OCI-M2 (cell line): ENCODE measurements around the gene TUBGCP6.

ENCODE experiments used
- DNase-seq: peaks from one replicate; lab custom pipeline; 2025; ENCODE audit not compliant: unreplicated experiment; lab: John Stamatoyannopoulos, UW

Gene TUBGCP6

DNA sequence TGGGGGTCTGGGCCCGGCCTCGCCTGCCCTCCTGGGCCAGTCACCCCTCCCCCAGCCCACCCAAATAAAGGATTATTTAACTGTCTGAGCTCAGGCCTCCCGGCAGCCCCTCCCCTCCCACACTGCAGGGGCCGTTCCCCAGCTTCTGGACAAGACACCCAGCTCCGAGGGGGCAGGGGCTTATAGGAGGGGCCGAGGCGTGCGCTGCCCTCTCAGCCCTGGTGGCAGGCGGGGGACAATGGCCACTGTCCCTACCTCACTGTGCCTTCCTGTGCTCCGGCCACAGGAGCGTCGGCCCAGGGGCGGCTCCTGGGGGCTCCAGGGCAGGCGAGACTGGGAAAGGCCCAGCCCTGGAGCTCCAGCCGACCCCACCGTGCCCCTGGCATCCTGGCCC, 46.2 kb downstream of the TUBGCP6 start:
- no peak for DNase-seq

DNA sequence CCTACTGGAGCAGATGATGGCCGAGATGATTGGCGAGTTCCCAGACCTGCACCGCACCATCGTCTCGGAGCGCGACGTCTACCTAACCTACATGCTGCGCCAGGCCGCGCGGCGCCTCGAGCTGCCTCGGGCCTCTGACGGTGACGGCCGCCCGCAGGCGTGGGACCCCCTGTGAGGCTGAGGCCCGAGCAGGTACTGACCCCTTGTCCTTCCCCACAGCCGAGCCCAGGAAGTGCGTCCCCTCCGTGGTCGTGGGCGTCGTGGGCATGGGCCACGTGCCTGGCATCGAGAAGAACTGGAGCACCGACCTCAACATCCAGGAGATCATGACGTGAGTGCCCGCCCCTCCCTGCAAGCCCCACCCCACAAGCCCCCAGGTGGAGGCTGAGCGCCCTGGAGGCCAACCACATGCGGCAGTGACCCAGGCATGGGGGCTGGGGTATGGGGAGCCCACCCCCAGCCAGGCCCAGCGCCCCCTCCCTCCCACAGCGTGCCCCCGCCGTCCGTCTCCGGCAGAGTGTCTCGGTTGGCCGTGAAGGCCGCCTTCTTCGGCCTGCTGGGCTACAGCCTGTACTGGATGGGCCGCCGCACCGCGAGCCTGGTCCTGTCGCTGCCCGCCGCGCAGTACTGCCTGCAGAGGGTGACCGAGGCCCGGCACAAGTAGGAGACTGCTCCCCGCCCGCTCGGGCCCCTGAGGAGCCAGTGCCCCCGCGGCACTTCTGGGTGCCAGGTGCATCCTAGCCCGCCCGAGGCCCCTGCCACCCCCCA, 46.8 kb downstream of the TUBGCP6 start:
- DNase-seq, result no peak

DNA sequence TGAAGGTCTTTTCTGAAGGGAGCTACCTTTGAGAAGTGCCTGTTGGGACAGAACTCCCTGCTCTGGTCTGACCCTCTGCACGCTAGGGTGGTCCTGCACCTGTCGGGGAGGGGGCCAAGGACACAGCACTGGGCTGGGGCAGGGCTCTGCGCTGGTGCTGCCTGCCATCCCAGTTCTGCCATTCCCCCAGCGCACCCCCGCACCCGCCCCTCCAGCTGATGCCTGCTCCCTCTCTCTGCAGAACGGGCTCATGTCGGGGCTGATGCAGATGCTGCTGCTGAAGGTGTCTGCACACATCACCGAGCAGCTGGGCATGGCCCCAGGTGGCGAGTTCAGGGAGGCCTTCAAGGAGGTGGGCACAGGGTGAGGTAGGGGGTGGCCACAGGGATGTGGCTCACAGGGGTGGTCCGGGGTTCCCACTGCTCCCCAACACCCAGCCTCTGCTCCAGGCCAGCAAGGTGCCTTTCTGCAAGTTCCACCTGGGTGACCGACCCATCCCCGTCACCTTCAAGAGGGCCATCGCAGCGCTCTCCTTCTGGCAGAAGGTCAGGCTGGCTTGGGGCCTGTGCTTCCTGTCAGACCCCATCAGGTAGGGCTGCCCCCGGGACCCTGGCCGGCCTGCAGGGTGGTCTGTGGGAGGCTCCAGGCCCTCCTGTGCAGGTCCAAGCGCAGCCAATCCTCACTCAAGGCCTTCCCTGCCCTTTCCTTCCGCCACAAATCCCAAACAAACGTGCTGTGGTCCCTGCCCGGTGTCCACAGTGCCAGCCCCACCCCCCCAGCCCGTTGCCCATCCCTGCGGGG, 47.6 kb downstream of the TUBGCP6 start:
- DNase-seq, result no peak

DNA sequence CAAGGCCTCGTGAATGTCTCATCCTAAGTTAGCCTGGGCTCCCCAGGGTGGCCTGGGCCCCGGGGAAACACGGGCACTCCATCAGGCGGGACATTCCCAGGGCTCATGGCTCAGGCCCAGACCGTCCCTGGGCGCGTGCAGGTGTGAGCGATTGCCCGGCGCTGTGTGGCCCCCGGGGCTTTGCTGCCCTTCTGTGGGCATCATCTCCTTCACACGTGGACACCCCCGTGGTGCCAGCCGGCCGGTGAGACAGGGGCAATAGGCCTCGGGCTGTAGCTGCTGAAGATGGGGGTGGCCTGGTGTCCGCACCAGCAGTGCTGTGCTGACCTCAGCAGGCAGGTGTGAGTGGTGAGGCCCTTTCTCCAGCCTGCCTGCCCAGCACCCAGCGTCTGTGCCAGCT, 48.6 kb downstream of the TUBGCP6 start:
- DNase-seq, result no peak

DNA sequence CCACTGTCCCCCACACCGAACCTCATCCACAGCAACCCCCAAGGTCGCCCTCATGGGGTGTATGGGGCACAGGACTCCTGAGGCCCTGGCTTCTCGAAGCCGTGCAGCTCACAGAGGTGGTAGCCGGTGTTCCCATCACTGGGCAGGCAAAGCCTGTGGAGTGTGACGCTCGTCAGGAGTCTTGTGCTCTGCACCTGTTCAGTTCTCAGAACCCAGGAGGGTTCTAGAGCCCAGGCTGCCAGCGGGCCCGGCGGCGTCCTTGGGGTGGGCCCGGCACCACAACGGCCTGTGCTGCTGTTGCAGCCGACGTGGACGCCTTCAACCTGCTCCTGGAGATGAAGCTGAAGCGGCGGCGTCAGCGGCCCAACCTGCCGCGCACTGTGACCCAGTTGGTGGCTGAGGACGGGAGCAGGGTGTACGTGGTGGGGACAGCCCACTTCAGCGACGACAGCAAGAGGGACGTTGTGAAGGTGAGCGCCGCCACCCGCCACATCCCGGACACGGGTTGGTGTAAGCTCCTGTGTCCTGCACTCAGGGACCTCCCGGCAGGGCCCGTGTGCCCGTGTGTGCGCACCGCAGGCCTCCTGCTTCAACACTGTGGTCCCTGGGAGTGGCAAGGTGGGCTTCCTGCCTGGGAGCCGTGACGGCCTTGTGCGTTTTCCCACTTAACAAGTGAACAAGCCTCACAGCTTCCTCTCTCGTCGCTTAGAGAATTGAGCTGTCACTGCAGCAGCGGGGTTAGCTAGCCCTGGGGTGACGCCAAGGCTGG, 50.6 kb downstream of the TUBGCP6 start:
- no peak for DNase-seq

DNA sequence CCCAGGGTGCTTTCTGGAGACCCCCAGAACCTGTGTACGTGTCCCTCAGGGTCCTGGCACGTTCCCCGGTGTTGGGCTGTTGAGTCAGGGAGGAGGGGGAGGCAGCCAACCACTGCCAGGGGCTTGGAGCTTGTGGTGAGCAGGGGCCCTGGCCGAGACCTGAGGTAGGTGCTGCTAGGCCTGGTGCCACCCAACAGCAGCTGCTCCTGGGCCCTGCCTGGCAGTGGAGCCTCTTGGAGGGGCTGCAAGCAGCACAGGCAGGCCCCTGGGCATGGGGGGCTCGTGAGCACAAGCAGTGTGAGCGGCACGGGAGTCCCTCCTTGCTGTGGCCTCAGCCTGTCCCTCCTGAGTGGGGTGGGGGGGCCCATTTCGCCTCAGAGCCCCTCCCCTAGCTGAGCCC, 51.2 kb downstream of the TUBGCP6 start:
- DNase-seq, result no peak

DNA sequence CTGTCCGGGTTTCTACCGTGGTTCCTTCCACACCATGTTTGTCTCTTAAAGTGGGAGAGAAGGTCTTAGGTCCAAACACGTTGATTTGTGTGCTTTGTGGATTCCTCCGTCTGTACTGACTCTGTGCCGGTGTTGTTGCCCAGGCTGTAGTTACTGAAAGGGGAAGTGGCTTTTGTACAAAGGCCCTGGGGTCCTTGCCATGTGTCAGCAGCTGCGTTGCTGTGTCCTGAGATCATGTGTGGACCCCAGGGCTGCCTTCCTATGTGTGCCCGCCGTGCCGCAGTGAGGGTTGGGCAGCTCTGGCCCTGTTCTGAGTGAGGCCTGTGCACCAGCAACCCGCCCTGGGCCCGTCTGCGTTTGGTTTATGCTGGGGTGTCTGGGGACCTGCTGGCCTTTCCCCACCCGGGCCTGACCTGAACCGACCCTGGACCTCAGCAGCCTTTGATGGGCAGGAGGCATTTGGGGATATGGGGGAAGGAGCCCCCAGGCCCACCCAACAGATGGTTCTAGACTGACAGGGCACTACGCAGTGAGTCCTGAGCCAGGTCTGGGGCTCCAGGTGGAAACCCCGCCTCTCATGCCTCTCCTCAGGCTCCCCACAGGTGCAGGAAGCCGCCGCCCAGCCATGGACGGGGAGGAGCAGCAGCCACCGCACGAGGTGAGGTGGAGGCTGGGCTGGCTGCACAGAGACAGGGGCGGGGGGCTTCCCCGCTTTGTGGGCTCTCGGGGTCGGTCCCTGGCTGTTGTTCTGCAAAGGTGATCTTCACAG, 52.2 kb downstream of the TUBGCP6 start:
- no peak for DNase-seq

DNA sequence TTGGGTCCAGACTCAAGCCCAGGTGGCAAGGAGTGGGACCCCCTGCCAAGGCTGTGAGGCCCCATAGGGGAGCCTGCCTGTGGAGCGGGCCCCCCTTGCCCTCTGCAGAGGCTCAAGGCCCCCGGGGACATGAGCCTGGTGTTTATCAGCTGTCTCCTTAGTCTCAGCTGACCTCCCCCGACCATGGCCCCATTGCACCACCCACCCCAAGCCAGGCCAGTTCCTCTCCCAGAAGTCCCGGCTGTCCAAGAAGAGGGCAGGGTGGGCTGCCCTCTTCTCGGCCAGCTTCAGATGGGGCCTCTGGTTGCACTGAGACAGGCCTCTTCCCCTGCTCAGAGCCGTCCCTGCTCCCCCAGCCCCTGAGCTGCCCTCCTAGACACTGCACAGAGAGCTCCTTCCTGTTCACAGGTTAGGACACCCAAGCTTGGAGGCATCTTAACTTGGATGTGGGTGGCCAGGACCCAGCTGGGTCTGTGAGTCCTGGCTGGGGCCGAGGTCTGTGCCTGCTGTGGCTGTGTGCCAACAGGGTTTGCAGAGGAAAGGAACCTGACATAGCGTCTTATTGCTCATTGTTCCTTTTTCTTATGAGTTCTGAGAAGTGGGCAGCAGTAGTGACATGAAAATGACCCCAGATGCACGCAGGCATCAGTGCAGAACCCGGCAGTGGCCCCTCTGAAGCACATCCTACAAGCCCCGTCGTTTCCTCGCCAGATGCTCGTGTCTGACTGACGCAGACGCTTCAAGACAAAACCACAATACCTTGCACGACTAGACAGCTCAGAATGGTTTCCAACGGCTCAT, 53.7 kb downstream of the TUBGCP6 start:
- no peak for DNase-seq

DNA sequence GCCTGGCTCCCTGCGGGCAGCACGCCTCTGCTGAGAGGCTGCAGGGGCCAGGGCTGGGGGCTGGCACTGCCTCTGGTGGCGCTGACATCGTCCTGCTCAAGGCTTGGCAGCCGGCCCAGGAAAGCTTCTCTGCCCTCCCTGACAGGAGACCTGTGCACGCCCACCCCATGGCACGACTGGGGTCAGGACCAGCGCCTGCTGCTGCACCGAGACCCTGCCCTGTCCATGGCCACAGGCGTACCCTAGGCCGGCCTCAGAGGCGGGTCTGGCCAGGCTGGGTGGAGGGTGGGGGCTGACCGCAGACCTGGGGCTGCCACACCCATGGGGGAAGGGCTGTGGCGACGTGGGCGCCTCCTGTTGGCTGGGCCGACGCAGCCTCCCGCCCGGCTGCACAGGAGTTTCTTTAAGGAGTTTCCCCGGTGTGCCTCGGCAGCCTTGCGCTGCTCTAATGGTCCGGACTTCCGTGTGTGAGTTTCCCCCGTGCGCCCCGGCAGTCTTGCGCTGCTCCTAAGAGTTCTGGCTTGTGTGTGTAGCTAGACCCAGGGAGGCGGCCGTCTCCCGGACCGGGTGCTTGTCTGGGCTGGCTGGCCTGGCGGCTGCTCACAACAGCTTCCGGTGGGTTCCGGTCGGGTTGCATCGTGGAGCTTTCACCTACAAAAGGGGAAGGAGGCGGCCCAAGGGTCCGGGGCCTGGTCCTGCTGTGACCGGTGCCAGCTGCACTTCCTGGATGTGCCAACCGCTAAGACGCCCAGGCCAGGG, 54.5 kb downstream of the TUBGCP6 start:
- DNase-seq, result no peak

DNA sequence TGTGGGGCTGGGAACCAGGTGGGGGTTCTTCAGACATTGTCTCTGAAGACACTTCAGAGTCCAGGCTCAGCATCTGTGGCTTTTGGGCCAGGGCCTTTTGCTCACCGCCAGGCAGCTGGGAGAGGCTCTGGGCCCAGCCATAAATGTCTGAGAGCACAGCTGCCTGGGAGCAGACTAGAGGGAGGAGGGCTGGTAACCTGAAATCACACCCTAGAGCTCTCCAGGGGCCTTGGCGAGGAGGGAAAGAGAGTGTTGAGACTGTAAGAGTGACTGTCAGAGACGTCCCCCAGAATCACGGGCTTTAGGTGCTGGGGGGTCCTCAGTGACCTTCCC, 55.0 kb downstream of the TUBGCP6 start:
- no peak for DNase-seq

DNA sequence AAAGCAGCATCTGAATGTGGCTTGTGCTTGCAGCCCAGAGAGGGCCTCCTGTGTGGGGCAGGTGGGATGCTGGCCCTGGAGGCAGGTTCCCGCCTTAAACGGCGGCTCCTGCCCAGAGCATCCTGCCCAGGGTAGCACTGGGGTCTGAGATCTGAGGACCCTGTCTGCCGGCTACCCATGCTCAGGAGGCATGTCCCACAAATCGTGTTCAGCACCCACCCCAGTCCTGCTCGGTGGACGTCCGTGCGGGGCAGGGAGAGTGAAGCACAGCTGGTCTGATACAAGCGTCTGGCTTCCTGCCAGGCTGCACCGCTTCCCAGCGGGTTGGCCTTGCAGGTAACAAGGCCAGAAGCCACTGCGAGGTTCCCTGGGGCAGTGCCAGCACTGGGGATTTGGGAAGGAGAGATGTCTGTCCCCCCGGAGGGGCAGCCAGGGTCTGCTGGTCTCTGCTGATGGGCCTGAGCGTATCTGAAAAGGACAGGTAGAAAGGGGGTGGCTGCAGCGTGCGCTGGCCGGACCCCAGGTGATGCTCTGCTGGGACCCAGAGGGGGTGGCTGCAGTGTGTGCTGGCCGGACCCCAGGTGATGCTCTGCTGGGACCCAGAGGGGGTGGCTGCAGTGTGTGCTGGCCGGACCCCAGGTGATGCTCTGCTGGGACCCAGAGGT, 55.5 kb downstream of the TUBGCP6 start:
- no peak for DNase-seq

DNA sequence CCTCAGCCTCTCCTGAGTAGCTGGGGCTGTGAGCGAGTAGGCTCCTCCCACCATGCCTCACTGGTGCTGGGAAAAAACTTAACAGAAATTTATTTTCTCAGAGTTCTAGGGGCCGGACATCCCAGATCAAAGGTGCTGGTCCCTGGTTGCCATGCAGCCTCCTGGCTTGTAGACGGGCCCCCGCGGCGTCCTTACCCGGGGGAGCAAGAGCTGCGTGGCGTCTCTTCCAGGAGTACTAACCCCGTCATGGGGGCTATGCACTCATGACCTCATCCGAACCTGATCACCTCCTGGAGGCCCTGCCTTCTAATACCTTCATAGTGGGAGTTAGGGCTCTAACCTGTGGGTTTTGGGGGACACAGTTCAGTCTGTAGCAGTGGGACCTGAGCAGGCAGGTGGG, 56.5 kb downstream of the TUBGCP6 start:
- DNase-seq, result no peak

DNA sequence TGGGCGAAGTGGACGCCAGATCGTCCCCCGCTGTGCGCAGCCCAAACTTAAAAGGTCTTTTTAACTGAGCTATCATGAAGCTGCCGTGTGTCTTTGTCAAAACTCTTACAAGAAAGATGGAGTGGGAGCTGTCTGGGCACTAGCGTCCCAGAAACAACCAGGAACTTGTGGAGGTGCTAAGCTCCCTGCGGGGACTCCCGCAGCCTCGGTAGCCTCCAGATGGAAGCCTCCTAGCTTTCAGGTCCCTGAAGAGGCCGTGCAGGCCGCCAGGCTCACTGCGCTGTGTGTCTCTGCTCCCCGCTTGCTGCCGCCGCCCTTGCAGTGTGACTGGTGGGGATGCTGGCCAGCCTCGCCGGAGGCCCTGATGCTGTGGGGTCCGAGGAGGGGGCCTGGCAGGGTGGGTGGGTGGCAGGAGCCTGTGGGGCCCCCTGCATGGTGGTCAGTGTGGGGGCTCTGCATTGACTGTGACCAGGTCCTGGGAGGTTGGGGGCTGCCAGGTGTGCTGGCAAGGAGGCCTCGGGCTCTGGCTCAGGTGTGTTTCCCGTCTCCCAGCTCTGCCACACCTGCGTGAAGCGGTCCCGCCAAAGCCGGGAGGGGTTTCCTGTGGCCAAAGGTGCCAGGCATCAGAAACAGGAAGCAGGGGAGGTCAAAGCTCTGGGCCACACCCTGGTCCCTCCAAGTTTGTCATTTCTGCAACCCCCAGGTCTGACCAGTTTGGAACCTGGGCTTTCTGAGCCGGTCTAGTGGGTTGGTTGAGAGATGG, 57.9 kb downstream of the TUBGCP6 start:
- no peak for DNase-seq

DNA sequence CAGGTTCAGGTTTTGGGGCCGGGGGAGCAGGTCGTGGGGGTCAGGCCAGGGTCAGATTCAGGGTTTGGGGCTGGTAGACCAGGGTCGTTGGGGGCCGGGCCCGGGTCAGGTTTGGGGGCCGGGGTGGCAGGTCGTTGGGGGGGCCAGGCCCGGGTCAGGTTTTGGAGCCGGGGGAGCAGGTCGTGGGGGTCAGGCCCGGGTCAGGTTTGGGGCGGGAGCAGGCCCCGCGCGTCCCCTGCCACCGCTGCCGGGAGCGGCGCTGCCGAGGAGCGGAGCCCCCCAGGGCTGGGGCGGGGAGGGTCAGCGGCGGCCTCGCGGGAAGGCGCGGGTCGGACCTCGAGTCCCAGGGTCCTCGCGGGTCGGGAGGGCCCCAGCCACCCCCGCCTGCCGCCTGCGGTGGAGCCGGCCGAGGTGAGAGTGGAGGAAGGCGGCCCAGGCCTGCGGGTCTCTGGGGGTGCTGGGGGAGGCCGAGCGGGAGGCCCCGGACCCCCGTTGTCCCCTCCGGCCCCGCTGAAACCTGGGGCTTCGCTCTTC, 58.6 kb downstream of the TUBGCP6 start:
- no peak for DNase-seq

DNA sequence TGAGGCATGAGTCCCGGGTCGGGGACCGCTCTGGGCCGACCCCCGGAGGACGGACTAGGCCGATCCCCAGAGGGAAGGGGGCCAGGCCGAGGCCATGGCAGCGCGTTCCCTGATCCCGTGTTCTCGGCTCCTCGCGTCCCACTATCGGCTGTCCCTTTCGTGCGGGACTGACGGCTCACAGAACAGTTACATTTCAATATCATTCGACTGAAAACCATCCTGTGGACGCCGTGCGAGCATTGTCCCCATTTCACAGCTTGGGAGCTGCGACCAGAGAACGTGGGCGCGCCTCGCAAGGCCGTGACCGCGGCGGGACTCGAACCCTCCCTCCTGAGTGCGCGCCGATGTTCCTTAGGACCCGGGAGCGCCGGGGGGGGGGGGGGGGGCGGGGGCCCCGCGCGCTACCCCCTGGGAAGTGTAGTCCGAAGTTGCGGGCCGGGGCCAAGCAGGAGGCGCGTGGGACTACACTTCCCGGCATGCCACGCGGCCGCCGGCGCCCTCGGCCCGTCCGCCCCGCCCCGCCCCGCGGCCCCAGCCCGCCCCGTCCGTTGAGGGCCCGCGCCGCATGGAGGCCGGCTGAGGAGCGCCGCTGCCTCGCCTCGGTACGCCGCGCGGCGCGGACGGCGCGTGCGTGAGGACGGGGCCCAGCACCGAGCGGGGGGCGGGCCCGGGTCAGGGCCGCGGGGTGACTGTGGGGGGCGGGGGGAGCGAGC, 59.3 kb downstream of the TUBGCP6 start, which contains the start of gene TRABD:
Gene TRABD (plus strand): TSS at position 539 of the 713 bp plus-strand sequence. CDS start 7,148 bp downstream, outside the sequence.
- DNase-seq, result no peak

DNA sequence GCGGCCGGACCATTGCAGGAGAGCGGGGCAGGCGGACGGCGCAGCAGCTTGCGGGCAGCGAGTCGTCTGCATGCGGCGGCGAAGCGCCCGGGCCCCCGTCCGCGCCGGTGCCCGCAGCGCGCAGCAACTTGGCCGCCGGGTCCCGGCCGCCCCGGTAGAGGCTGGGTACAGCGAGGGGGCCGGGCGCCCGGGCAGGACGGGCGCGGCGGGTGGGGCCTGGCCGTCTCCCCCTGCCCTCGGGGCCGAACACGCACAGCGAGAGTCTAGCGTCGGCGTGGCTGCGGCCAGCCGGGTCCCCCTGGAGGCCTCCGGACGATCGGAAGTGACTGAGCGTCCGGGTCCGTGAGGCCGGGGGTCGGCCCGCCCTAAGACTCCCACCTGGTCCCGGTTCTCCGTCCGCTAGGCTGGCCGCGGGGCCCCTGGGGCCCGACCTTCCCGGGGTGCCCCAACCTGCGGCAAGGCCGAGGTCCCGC, 59.9 kb downstream of the TUBGCP6 start:
- DNase-seq, result no peak
